C4-2B (cell line): ENCODE data around the gene IRF8.

Source experiments
- H3K27ac ChIP-seq: fragments of 450-650 bp; 2 replicates; pipeline ENCODE4 v1.5.1; 2017
- CTCF ChIP-seq: fragments of 450-650 bp; conservative IDR thresholded peaks from 2 replicates; pipeline ENCODE4 v1.5.1; 2017; ENCODE audit warnings: mild to moderate bottlenecking
- ZFX ChIP-seq: fragments of 450-650 bp; IDR thresholded peaks from 2 replicates; pipeline ENCODE4 v1.6.1; 2017

The IRF8 gene

GRCh38 chr16:85967111-85967510 is 68.1 kb downstream of the IRF8 start:
- no peak overlapping the region for H3K27ac ChIP-seq

GRCh38 chr16:85968041-85968920 is 69.3 kb downstream of the IRF8 start:
- TF ChIP-seq CTCF = no peak
- TF ChIP-seq ZFX = no peak
- H3K27ac ChIP-seq = no peak overlapping the region

More at GRCh38 chr16:85967111-85967510, 68.1 kb downstream of the IRF8 start:
- no peak for TF ChIP-seq CTCF
- TF ChIP-seq ZFX = no peak

GRCh38 chr16:85969159-85969558 is 70.2 kb downstream of the IRF8 start:
- no peak for TF ChIP-seq ZFX
- TF ChIP-seq CTCF = no peak

GRCh38 chr16:85969591-85969990 is 70.6 kb downstream of the IRF8 start:
- no peak overlapping the region for H3K27ac ChIP-seq
- TF ChIP-seq CTCF = no peak
- no peak for TF ChIP-seq ZFX

More at GRCh38 chr16:85969159-85969558, 70.2 kb downstream of the IRF8 start:
- no peak overlapping the region for H3K27ac ChIP-seq

GRCh38 chr16:85970016-85970733 is 71.2 kb downstream of the IRF8 start:
- no peak for TF ChIP-seq CTCF
- TF ChIP-seq ZFX = no peak

GRCh38 chr16:85970738-85971137 is 71.8 kb downstream of the IRF8 start:
- TF ChIP-seq ZFX = no peak
- no peak for TF ChIP-seq CTCF
- no peak overlapping the region for H3K27ac ChIP-seq

More at GRCh38 chr16:85970016-85970733, 71.2 kb downstream of the IRF8 start:
- no peak overlapping the region for H3K27ac ChIP-seq
